Upper lobe of left lung (tissue), 6 donors: Measurements from ENCODE around the gene NME8. TPM values are rescaled to one million over a fixed set of nuclear protein-coding genes. Genes with fewer than 3 reads are reported as not detected.
"Not testable (repeated sequence)": the region's sequence is repeated elsewhere in the genome, so short reads cannot be mapped to it uniquely, and the experiment has no call there.

Experiments used
- ATAC-seq, 2 donors: fragments of 200-7000 bp; cut with Tn5 transposase; one replicate each; pipeline ENCODE4 v1.9.1; 2022; ENCODE audit warnings: mild to moderate bottlenecking in 2 of 2, moderate library complexity in 2 of 2; ENCODE audit not compliant: low FRiP score in 2 of 2
- DNase-seq, 2 donors: peaks; one replicate each; pipeline ENCODE4 v3.0.0-alpha.2; 2019 to 2020
- H3K27ac ChIP-seq, 4 donors: fragments of 200-600 bp; sonication (generic); one replicate each; pipeline ENCODE4 v1.5.1; 2016 to 2019
- H3K27me3 ChIP-seq, 4 donors: fragments of 200-600 bp; sonication (generic); one replicate each; pipeline ENCODE4 v1.5.1; 2017 to 2019
- H3K36me3 ChIP-seq, 4 donors: fragments of 200-600 bp; sonication (generic); one replicate each; pipeline ENCODE4 v1.5.1; 2016 to 2019
- H3K4me1 ChIP-seq, 4 donors: fragments of 200-600 bp; sonication (generic); one replicate each; pipeline ENCODE4 v1.5.1; 2018 to 2019
- H3K4me3 ChIP-seq, 4 donors: fragments of 200-600 bp; sonication (generic); one replicate each; pipeline ENCODE4 v1.5.1; 2017 to 2019; ENCODE audit warnings: mild to moderate bottlenecking in 2 of 4, moderate library complexity in 1 of 4
- H3K9me3 ChIP-seq, 4 donors: fragments of 200-600 bp; sonication (generic); one replicate each; pipeline ENCODE4 v1.5.1; 2018 to 2019
- CTCF ChIP-seq, 6 experiments: fragments of 450-650 bp in 4 of 6; fragments of 200-600 bp in 2 of 6; sonication (generic) in 2 of 6; IDR thresholded peaks; one replicate each; pipeline ENCODE4 v1.5.1; 2016 to 2019; ENCODE audit warnings: antibody characterized with exemption in 6 of 6
- EP300 ChIP-seq, 4 donors: sonication (generic); formaldehyde crosslinking; IDR thresholded peaks; one replicate each; pipeline ENCODE4 v1.5.1; 2017; ENCODE audit warnings: antibody characterized with exemption in 4 of 4, control low read depth in 2 of 4
- POLR2A ChIP-seq, 4 donors: fragments of 450-650 bp; IDR thresholded peaks; one replicate each; pipeline ENCODE4 v1.5.1; 2016 to 2017; ENCODE audit warnings: antibody characterized with exemption in 4 of 4, mild to moderate bottlenecking in 2 of 4
- POLR2AphosphoS5 ChIP-seq, 2 donors: sonication (generic); formaldehyde crosslinking; IDR thresholded peaks; one replicate each; pipeline ENCODE4 v1.5.1; 2017; ENCODE audit warnings: antibody characterized with exemption in 2 of 2
- WGBS, 2 donors: methylation state at CpG; one replicate each; pipeline ENCODE4 v1.1.5; 2017 to 2018; 5-methylcytosine and 5-hydroxymethylcytosine counted together
- total RNA-seq, 6 donors: library from RNA; depleted of rRNA in 4 of 6; stranded (reverse); fragments of >200 nt in 4 of 6; gene quantifications; one replicate each; pipeline versions ENCODE4 v1.1.0 to v1.2.1, GENCODE V29; 2016 to 2021
- donor health status: DM: no; HTN: no; CAD: no; lungs with moderate emphysema.
- donor health status: DM: no; HTN: yes; CAD: no; lungs with severe emphysema.

NME8 gene, protein sequence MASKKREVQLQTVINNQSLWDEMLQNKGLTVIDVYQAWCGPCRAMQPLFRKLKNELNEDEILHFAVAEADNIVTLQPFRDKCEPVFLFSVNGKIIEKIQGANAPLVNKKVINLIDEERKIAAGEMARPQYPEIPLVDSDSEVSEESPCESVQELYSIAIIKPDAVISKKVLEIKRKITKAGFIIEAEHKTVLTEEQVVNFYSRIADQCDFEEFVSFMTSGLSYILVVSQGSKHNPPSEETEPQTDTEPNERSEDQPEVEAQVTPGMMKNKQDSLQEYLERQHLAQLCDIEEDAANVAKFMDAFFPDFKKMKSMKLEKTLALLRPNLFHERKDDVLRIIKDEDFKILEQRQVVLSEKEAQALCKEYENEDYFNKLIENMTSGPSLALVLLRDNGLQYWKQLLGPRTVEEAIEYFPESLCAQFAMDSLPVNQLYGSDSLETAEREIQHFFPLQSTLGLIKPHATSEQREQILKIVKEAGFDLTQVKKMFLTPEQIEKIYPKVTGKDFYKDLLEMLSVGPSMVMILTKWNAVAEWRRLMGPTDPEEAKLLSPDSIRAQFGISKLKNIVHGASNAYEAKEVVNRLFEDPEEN
- 1 to 10 TPM in 3 of 6 donors, under 1 TPM in 1, not detected in 2; 0.91 to 6.3 (median 1.1) TPM for total RNA-seq

GRCh38 chr7:37848297-37848696 is at the start of gene NME8:
Gene NME8 (plus strand): TSS chr7:37848597. CDS start chr7:37850267, 1,670 bp downstream.
- no peak for ATAC-seq
- no peak for DNase-seq
- Histone ChIP-seq H3K4me3 (no peak within 1 kb of the TSS), H3K9me3 (no peaks in the 10 kb centered on the region), H3K36me3 (no peaks in the 10 kb centered on the region), H3K27me3 (no peaks in the 10 kb centered on the region), H3K4me1 (no peaks in the 10 kb centered on the region), H3K27ac (no peak within 1 kb of the TSS)
- WGBS, 2 donors, result 82 to 84% methylated on average over 7 of the region's 7 CpGs
- no peak for TF ChIP-seq EP300 (IDR thresholded peaks at IDR 0.05)
- no peak for TF ChIP-seq CTCF (IDR thresholded peaks at IDR 0.05)
- TF ChIP-seq POLR2AphosphoS5 (IDR thresholded peaks at IDR 0.05), result no peak
- no peak for TF ChIP-seq POLR2A (IDR thresholded peaks at IDR 0.05)

GRCh38 chr7:37806152-37806551 is 42.2 kb upstream of the NME8 start:
- DNase-seq, result no peak
- 84 to 94% methylated on average over 2 of the region's 2 CpGs for WGBS, 2 donors
- TF ChIP-seq EP300 (IDR thresholded peaks at IDR 0.05) (no peak), POLR2AphosphoS5 (IDR thresholded peaks at IDR 0.05) (no peak), POLR2A (IDR thresholded peaks at IDR 0.05) (no peak), CTCF (IDR thresholded peaks at IDR 0.05) (no peak)
- no peak overlapping the region for H3K27ac ChIP-seq
- no peak overlapping the region for H3K4me3 ChIP-seq
- no peaks in the 10 kb centered on the region for H3K27me3 ChIP-seq
- no peaks in the 10 kb centered on the region for H3K36me3 ChIP-seq
- ATAC-seq, result no peak
- H3K9me3 ChIP-seq, result no peaks in the 10 kb centered on the region
- no peaks in the 10 kb centered on the region for H3K4me1 ChIP-seq

DNA sequence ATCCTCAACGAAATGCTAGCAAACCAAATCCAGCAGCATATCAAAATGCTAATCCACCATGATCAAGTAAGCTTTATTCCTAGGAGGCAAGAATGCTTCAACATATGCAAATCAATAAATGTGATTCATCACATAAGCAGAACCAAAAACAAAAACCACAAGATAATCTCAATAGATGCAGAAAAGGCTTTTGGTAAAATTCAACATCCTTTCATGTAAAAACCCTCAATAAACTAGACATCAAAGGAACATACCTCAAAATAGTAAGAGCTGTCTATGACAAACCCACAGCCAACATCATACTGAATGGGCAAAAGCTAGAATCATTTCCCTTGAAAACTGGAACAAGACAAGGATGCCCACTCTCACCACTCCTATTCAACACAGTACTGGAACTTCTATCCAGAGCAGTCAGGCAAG is 36.2 kb upstream of the NME8 start:
- not testable (repeated sequence) for H3K4me1 ChIP-seq, H3K36me3 ChIP-seq, H3K27ac ChIP-seq, H3K9me3 ChIP-seq, H3K4me3 ChIP-seq, H3K27me3 ChIP-seq, ATAC-seq, DNase-seq
- 65 to 75% methylated on average over 1 of the region's 1 CpG for WGBS, 2 donors

- H3K27ac ChIP-seq, result peak overlapping the region in 1 of 4 donors; percentile 2
- ATAC-seq (no peak), DNase-seq (no peak)
- H3K27me3 ChIP-seq, result no peaks in the 10 kb centered on the region
- no peak for TF ChIP-seq CTCF (IDR thresholded peaks at IDR 0.05)
- TF ChIP-seq POLR2AphosphoS5 (IDR thresholded peaks at IDR 0.05), result no peak
- TF ChIP-seq POLR2A (IDR thresholded peaks at IDR 0.05), result no peak
- no peak for TF ChIP-seq EP300 (IDR thresholded peaks at IDR 0.05)
- H3K4me1 ChIP-seq, result peaks cover 0 to 4% (median 0%) of the 10 kb centered on the region in 4 donors
- no peak overlapping the region for H3K4me3 ChIP-seq
- no peaks in the 10 kb centered on the region for H3K36me3 ChIP-seq
- 49 to 72% methylated on average over 2 of the region's 2 CpGs for WGBS, 2 donors
- no peaks in the 10 kb centered on the region for H3K9me3 ChIP-seq
Observed at GRCh38 chr7:37815671-37816371, 32.6 kb upstream of the NME8 start.

GRCh38 chr7:37816922-37817590 is 31.3 kb upstream of the NME8 start:
- 73 to 81% methylated on average over 3 of the region's 3 CpGs for WGBS, 2 donors

More at GRCh38 chr7:37816922-37817590, 31.3 kb upstream of the NME8 start:
- H3K36me3 ChIP-seq, result no peaks in the 10 kb centered on the region
- no peak overlapping the region for H3K27ac ChIP-seq
- no peak for TF ChIP-seq POLR2AphosphoS5 (IDR thresholded peaks at IDR 0.05)
- TF ChIP-seq CTCF (IDR thresholded peaks at IDR 0.05), result no peak
- no peak for TF ChIP-seq POLR2A (IDR thresholded peaks at IDR 0.05)
- TF ChIP-seq EP300 (IDR thresholded peaks at IDR 0.05), result no peak
- no peak overlapping the region for H3K4me3 ChIP-seq
- no peak for DNase-seq
- no peaks in the 10 kb centered on the region for H3K27me3 ChIP-seq
- ATAC-seq, result no peak
- H3K9me3 ChIP-seq, result peaks cover 0 to 3% (median 0%) of the 10 kb centered on the region in 4 donors
- peaks cover 0 to 4% (median 0%) of the 10 kb centered on the region in 4 donors for H3K4me1 ChIP-seq
